ENCODE data around the gene TOMM20L.

TOMM20L gene

DNA sequence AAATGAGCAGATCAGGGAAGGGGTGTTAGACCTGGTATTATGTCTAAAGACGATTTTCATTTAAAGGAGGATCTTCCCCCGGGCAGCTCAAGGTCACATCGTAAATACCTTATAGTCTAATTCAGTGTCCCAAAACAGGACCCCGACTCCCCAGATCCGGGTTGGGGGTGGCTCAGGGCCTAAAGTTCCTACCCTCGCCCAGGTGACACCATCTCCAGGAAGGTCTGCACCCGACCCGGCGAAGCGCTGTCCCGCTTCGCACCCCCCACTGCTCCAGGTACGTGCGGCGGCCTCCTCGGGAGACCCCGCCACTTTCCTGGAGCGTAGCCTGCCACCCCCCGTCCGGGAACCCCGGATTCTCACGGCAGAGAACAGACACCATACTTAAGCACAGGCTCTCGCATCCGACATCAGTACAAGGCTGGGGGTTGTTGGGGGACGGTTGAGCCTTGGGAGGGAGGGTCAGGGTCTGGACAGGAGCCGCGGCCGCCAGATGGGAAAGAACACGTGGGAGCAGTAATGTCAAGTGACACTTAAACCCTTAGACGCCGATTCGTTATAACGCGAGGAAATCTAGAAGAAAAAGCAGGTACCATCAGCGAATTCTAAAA lies 31.0 kb downstream of the TOMM20L start:
- in situ Hi-C loops (cut with HindIII; ENCODE audit: low sequenced_read_pairs) = no loop called here
- DNase-seq (ENCODE audit: low read depth, low spot score) = no peak

GRCh38 chr14:58427281-58428117 lies 31.8 kb downstream of the TOMM20L start, which contains the start of the genes KIAA0586 and TIMM9:
Gene KIAA0586, plus strand, starts transcription at chr14:58427719. Its CDS starts 546 bp downstream, at chr14:58428265.
Gene TIMM9, minus strand, starts transcription at chr14:58427531. Its CDS starts 15,586 bp downstream, at chr14:58411945.
- peak within 1 kb of the TSS; percentile 76 for H3K4me3 ChIP-seq (ENCODE audit: low read depth, low read length)
- TF ChIP-seq CTCF (IDR thresholded peaks at IDR 0.05; ENCODE audit: low read depth, low read length) = no peak
- peak; percentile 99 for DNase-seq (ENCODE audit: low read depth, low spot score)
- in situ Hi-C loops (cut with HindIII; ENCODE audit: low sequenced_read_pairs) = no loop called here

More for the DNA sequence above, 31.0 kb downstream of the TOMM20L start:
- TF ChIP-seq CTCF (IDR thresholded peaks at IDR 0.05; ENCODE audit: low read depth, low read length) = no peak
- H3K4me3 ChIP-seq (ENCODE audit: low read depth, low read length) = peak overlapping the region; percentile 76

DNA sequence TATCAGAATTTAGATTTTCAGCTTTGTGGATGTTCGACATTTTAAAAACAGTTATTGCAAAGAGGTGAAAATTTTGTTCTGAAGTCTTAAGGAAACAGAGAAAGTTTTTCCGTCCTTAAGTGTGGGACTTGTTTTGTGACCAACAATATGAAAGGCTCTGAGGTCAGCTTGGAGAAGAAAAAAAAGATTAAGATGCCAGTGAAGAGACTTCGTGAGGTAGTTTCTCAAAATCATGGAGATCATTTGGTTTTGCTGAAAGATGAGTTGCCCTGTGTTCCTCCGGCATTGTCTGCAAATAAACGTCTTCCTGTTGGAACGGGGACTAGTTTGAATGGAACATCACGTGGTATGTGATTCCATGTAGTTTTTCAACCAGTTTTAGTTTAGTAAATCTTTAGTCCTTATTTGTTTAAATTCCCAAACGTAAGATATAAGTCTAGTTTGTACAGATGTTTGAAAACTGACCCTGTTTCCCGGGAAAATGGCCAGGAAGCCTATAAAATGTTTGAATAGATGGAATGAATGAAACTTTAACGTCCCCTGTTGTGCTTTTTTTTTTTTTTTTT lies 32.5 kb downstream of the TOMM20L start:
- in situ Hi-C loops (cut with HindIII; ENCODE audit: low sequenced_read_pairs) = no loop called here
- peak; percentile 72 for DNase-seq (ENCODE audit: low read depth, low spot score)

GRCh38 chr14:58430156-58430555 lies 34.4 kb downstream of the TOMM20L start:
- no peak for TF ChIP-seq CTCF (IDR thresholded peaks at IDR 0.05; ENCODE audit: low read depth, low read length)
- in situ Hi-C loops (cut with HindIII; ENCODE audit: low sequenced_read_pairs) = no loop called here
- peak; percentile 21 for DNase-seq (ENCODE audit: low read depth, low spot score)
- no peak overlapping the region for H3K4me3 ChIP-seq (ENCODE audit: low read depth, low read length)

More for the DNA sequence above, 32.5 kb downstream of the TOMM20L start:
- no peak for TF ChIP-seq CTCF (IDR thresholded peaks at IDR 0.05; ENCODE audit: low read depth, low read length)
- peak overlapping the region; percentile 76 for H3K4me3 ChIP-seq (ENCODE audit: low read depth, low read length)

DNA sequence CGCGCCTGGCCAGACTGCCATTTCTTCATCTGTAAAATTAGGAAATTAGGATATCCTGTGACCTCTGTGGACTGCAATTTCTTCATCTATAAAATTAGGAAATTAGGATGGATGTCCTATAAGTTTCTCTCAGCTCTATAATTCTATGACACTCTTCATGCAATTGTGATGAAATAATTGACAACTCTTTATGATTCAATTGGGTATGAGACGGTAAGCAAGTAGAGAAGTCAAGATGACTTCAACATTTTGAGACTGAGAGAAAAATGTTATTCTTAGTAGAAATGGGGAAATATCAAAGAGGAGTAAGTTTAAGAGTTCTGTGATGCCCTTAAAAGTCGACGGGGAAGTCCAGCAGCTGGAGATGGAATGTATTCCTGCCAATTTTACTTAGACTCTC lies 43.7 kb downstream of the TOMM20L start:
- no peak for TF ChIP-seq CTCF (IDR thresholded peaks at IDR 0.05; ENCODE audit: low read depth, low read length)
- in situ Hi-C loops (cut with HindIII; ENCODE audit: low sequenced_read_pairs) = no loop called here
- H3K4me3 ChIP-seq (ENCODE audit: low read depth, low read length) = no peak overlapping the region
- no peak for DNase-seq (ENCODE audit: low read depth, low spot score)

GRCh38 chr14:58444627-58445026 lies 48.9 kb downstream of the TOMM20L start:
- H3K4me3 ChIP-seq (ENCODE audit: low read depth, low read length) = no peak overlapping the region
- no peak for DNase-seq (ENCODE audit: low read depth, low spot score)
- in situ Hi-C loops (cut with HindIII; ENCODE audit: low sequenced_read_pairs) = no loop called here
- no peak for TF ChIP-seq CTCF (IDR thresholded peaks at IDR 0.05; ENCODE audit: low read depth, low read length)

All from astrocyte of the spinal cord (primary cell).